CD8-positive, alpha-beta memory T cell (primary cell): ENCODE results near the gene P2RY4. TPM values are rescaled to one million over a fixed set of nuclear protein-coding genes. Genes with fewer than 3 reads are reported as not detected.
"Not testable (repeated sequence)": the region's sequence is repeated elsewhere in the genome, so short reads cannot be mapped to it uniquely, and the experiment has no call there.

Experiments
- CTCF ChIA-PET: fragments of 350-600 bp; sonication (Branson Sonifier 250); formaldehyde crosslinking; loops from one replicate; lab custom pipeline; 2021; ENCODE audit warnings: antibody characterized with exemption; lab: Charles Lee
- POLR2A ChIA-PET: fragments of 350-600 bp; sonication (Branson Sonifier 250); formaldehyde crosslinking; loops from one replicate; lab custom pipeline; 2021; ENCODE audit warnings: antibody characterized with exemption; lab: Charles Lee
- DNase-seq, 5 donors: peaks; one replicate each; pipeline versions ENCODE4 v3.0.0 to v3.0.0-alpha.2; 2020 to 2022; ENCODE audit warnings: mixed read lengths in 1 of 5
- H3K27ac ChIP-seq: one replicate; pipeline ENCODE4 v1.7.0; 2013; ENCODE audit warnings: low read depth, mild to moderate bottlenecking, low read length, moderate library complexity
- H3K27me3 ChIP-seq: 2 replicates; pipeline ENCODE4 v1.7.0; 2013; ENCODE audit warnings: low read length, mild to moderate bottlenecking; ENCODE audit not compliant: insufficient read depth, poor library complexity, severe bottlenecking
- H3K36me3 ChIP-seq: 2 replicates; pipeline ENCODE4 v1.7.0; 2013; ENCODE audit warnings: mild to moderate bottlenecking, low read length, moderate library complexity; ENCODE audit not compliant: insufficient read depth
- H3K4me1 ChIP-seq: 2 replicates; pipeline ENCODE4 v1.7.0; 2013; ENCODE audit warnings: mild to moderate bottlenecking, low read length, moderate library complexity; ENCODE audit not compliant: insufficient read depth
- H3K4me3 ChIP-seq: 2 replicates; pipeline ENCODE4 v1.7.0; 2013; ENCODE audit warnings: mild to moderate bottlenecking, low read length
- H3K9me3 ChIP-seq: 2 replicates; pipeline ENCODE4 v1.7.0; 2013; ENCODE audit warnings: mild to moderate bottlenecking, low read length
- H3K27ac Mint-ChIP-seq, 8 donors: one replicate each; pipeline ENCODE4 v1.8.0; 2020 to 2021; ENCODE audit warnings: mixed read lengths in 8 of 8, mild to moderate bottlenecking in 6 of 8, inconsistent platforms in 3 of 8, moderate library complexity in 3 of 8
- H3K27me3 Mint-ChIP-seq, 2 donors: one replicate each; pipeline ENCODE4 v1.8.0; 2020 to 2021; ENCODE audit warnings: mixed read lengths in 2 of 2, mild to moderate bottlenecking in 1 of 2, moderate library complexity in 1 of 2
- H3K36me3 Mint-ChIP-seq, 3 donors: one replicate each; pipeline ENCODE4 v1.8.0; 2020 to 2021; ENCODE audit warnings: mixed read lengths in 3 of 3, inconsistent platforms in 1 of 3, mild to moderate bottlenecking in 1 of 3
- H3K4me1 Mint-ChIP-seq, 3 donors: one replicate each; pipeline ENCODE4 v1.8.0; 2020 to 2021; ENCODE audit warnings: mixed read lengths in 3 of 3, inconsistent platforms in 1 of 3, mild to moderate bottlenecking in 1 of 3
- H3K4me3 Mint-ChIP-seq, 7 donors: one replicate each; pipeline ENCODE4 v1.8.0; 2020 to 2021; ENCODE audit warnings: mixed read lengths in 7 of 7, mild to moderate bottlenecking in 6 of 7, moderate library complexity in 4 of 7, inconsistent platforms in 2 of 7
- H3K9me3 Mint-ChIP-seq, 5 donors: one replicate each; pipeline ENCODE4 v1.8.0; 2020 to 2022; ENCODE audit warnings: mixed read lengths in 5 of 5, mild to moderate bottlenecking in 3 of 5, moderate library complexity in 2 of 5, inconsistent platforms in 1 of 5
- polyA plus RNA-seq: library from polyadenylated mRNA; unstranded; fragments of 300-500 nt; fragmentation: Illumina TruSeq; gene quantifications from one replicate; pipeline ENCODE4 v1.2.3, GENCODE V29; 2021
- total RNA-seq, 2 experiments: library from RNA; stranded (reverse); gene quantifications; one replicate each; pipeline ENCODE4 v1.2.3, GENCODE V29; 2021

P2RY4 gene
- total and polyA plus RNA-seq, 3 experiments from 2014 or later, result 0.18 TPM; not detected in 2

DNA sequence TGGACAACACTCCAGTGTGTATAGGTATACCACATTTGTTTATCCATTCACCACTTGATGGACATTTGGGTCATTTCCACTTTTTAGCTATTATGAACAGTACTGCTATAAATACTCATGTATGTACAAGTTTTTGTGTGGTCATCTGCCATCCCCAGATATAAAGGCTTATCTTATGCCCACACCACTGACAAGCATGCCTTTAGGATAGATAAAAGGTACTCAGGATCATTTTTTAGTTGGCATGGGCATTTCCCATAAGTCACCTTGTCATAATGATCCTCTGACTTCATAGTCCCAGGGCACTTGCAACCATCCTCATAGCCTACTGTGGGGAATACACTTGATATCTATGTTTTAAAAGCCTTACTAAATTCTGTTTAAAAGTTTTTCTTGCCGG lies 19.3 kb downstream of the P2RY4 start:
- CTCF ChIA-PET, result no interaction called here

GRCh38 chrX:70234355-70234754 lies 25.6 kb downstream of the P2RY4 start, which contains the start of gene AWAT1:
TSS of gene AWAT1 (plus strand) at chrX:70234655. CDS start at chrX:70234696, 41 bp downstream.
- CTCF ChIA-PET, result no interaction called here
- Histone ChIP-seq H3K4me1 (no peaks in the 10 kb centered on the region), H3K36me3 (no peaks in the 10 kb centered on the region), H3K27me3 (no peaks in the 10 kb centered on the region), H3K27ac (no peak within 1 kb of the TSS), H3K4me3 (no peak within 1 kb of the TSS), H3K9me3 (no peaks in the 10 kb centered on the region)
- Mint-ChIP-seq H3K27ac (peak within 1 kb of the TSS in 2 of 8 donors; percentile 28 to 61), H3K36me3 (no peaks in the 10 kb centered on the region), H3K27me3 (peaks cover 4 to 5% of the 10 kb centered on the region in 2 donors), H3K4me1 (peaks cover 0 to 5% (median 0%) of the 10 kb centered on the region in 3 donors), H3K9me3 (no peaks in the 10 kb centered on the region), H3K4me3 (no peak within 1 kb of the TSS)
- POLR2A ChIA-PET, result no interaction called here
- no peak for DNase-seq

More for the DNA sequence above, 19.3 kb downstream of the P2RY4 start:
- H3K9me3 Mint-ChIP-seq, result peaks cover 0 to 1% (median 0%) of the 10 kb centered on the region in 5 donors
- no peaks in the 10 kb centered on the region for H3K9me3 ChIP-seq
- H3K27me3 ChIP-seq, result no peaks in the 10 kb centered on the region
- H3K27me3 Mint-ChIP-seq, result peaks cover 0 to 7% of the 10 kb centered on the region in 2 donors
- no peak overlapping the region for H3K4me3 ChIP-seq
- no peaks in the 10 kb centered on the region for H3K36me3 ChIP-seq
- no peaks in the 10 kb centered on the region for H3K4me1 Mint-ChIP-seq
- no peak overlapping the region for H3K27ac Mint-ChIP-seq
- no peaks in the 10 kb centered on the region for H3K4me1 ChIP-seq
- DNase-seq, result no peak
- no peak overlapping the region for H3K4me3 Mint-ChIP-seq
- H3K36me3 Mint-ChIP-seq, result no peaks in the 10 kb centered on the region
- no peak overlapping the region for H3K27ac ChIP-seq
- POLR2A ChIA-PET, result no interaction called here

- POLR2A ChIA-PET, result no interaction called here
- no peaks in the 10 kb centered on the region for H3K9me3 ChIP-seq
- CTCF ChIA-PET, result no interaction called here
- DNase-seq, result no peak
- H3K4me1 ChIP-seq, result no peaks in the 10 kb centered on the region
- no peak overlapping the region for H3K27ac Mint-ChIP-seq
- no peak overlapping the region for H3K4me3 Mint-ChIP-seq
- peaks cover 0 to 5% of the 10 kb centered on the region in 2 donors for H3K27me3 Mint-ChIP-seq
- H3K27me3 ChIP-seq, result no peaks in the 10 kb centered on the region
- H3K4me3 ChIP-seq, result no peak overlapping the region
- peaks cover 0 to 5% (median 0%) of the 10 kb centered on the region in 3 donors for H3K4me1 Mint-ChIP-seq
- H3K36me3 Mint-ChIP-seq, result no peaks in the 10 kb centered on the region
- no peaks in the 10 kb centered on the region for H3K9me3 Mint-ChIP-seq
- H3K27ac ChIP-seq, result no peak overlapping the region
- H3K36me3 ChIP-seq, result no peaks in the 10 kb centered on the region
Measured at GRCh38 chrX:70231666-70232065, 28.3 kb downstream of the P2RY4 start.

DNA sequence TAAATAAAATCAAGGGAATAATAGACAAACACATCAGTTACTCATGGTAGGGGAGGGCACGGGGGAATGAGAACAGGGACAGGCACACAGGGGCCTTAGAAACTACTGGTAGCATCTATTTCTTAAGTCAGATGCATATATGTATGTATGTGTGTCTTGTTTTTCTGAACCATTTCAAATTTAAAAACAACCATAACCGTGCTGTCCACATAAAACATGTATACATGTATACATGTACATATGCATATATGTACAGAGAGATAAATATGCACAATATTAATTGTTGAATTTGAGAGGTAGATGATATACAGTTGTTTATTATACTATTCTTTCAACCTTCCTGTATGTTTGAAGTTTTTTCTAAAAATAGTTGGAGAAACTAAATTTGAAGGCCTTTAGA lies 33.3 kb downstream of the P2RY4 start:
- POLR2A ChIA-PET, result no interaction called here
- no peaks in the 10 kb centered on the region for H3K4me1 Mint-ChIP-seq
- no peak overlapping the region for H3K27ac Mint-ChIP-seq
- no peak overlapping the region for H3K4me3 Mint-ChIP-seq
- Histone ChIP-seq H3K36me3 (no peaks in the 10 kb centered on the region), H3K27ac (no peak overlapping the region), H3K4me1 (no peaks in the 10 kb centered on the region), H3K4me3 (no peak overlapping the region), H3K9me3 (no peaks in the 10 kb centered on the region), H3K27me3 (no peaks in the 10 kb centered on the region)
- H3K27me3 Mint-ChIP-seq, result peaks cover 0 to 4% of the 10 kb centered on the region in 2 donors
- no peaks in the 10 kb centered on the region for H3K9me3 Mint-ChIP-seq
- CTCF ChIA-PET, result no interaction called here
- DNase-seq, result no peak
- H3K36me3 Mint-ChIP-seq, result no peaks in the 10 kb centered on the region

- no peak overlapping the region for H3K4me3 Mint-ChIP-seq
- H3K36me3 Mint-ChIP-seq, result no peaks in the 10 kb centered on the region
- no peak overlapping the region for H3K4me3 ChIP-seq
- CTCF ChIA-PET, result no interaction called here
- no peaks in the 10 kb centered on the region for H3K36me3 ChIP-seq
- H3K27ac ChIP-seq, result no peak overlapping the region
- DNase-seq, result no peak
- no peaks in the 10 kb centered on the region for H3K9me3 ChIP-seq
- POLR2A ChIA-PET, result no interaction called here
- no peaks in the 10 kb centered on the region for H3K27me3 ChIP-seq
- H3K4me1 Mint-ChIP-seq, result no peaks in the 10 kb centered on the region
- H3K4me1 ChIP-seq, result no peaks in the 10 kb centered on the region
- H3K27me3 Mint-ChIP-seq, result peaks cover 0 to 5% of the 10 kb centered on the region in 2 donors
- no peak overlapping the region for H3K27ac Mint-ChIP-seq
- H3K9me3 Mint-ChIP-seq, result no peaks in the 10 kb centered on the region
Measured at GRCh38 chrX:70226048-70226447, 34.0 kb downstream of the P2RY4 start.

DNA sequence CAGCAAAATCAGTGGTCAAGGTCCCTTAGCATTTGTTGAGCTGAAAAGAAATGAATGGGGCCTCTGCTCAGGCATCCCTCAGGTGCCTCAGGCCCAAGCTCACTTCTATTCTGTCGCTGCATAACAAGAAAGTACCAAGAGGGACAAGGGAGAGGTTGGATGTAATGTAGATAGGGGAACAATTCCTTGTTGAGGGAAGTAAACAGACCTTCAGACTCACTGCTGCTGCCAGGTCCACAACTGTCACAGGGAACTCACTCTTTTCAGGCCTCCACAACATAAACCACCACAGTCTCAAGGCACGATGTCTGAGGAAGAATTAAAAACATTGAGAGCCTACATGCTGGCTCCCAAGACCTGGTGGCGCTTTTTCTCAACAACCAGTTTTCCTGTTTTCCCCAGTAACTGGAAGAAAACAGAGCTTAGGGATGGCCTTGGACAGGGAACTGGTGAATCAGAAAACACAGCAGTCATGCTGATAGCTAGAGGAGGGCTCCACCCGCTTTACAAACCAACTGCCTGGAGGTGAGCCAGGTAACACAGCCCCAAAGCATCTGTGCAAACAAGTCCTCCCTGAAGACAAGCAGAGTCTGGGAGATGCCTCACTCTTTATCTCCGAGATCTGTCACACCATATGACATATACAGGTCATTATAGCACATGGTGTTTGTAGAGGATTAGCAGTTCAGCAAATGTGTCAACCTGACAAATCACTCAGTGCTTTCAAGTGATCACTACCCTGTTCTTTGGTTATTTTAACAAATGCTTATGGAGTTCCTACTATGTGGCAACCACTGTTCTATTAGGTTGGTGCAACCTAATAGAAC lies 39.9 kb downstream of the P2RY4 start:
- H3K4me1 Mint-ChIP-seq, result peaks cover 0 to 3% (median 0%) of the 10 kb centered on the region in 3 donors
- Histone ChIP-seq H3K4me1 (no peaks in the 10 kb centered on the region), H3K36me3 (no peaks in the 10 kb centered on the region), H3K4me3 (no peak overlapping the region), H3K27me3 (no peaks in the 10 kb centered on the region), H3K9me3 (no peaks in the 10 kb centered on the region), H3K27ac (no peak overlapping the region)
- H3K36me3 Mint-ChIP-seq, result no peaks in the 10 kb centered on the region
- POLR2A ChIA-PET, result no interaction called here
- no peak overlapping the region for H3K4me3 Mint-ChIP-seq
- DNase-seq, result no peak
- CTCF ChIA-PET, result no interaction called here
- no peaks in the 10 kb centered on the region for H3K9me3 Mint-ChIP-seq
- peak overlapping the region in 2 of 8 donors; percentile 2 to 13 for H3K27ac Mint-ChIP-seq
- H3K27me3 Mint-ChIP-seq, result peaks cover 0 to 6% of the 10 kb centered on the region in 2 donors

- H3K4me1 Mint-ChIP-seq, POLR2A ChIA-PET, H3K27me3 ChIP-seq, H3K4me3 ChIP-seq, H3K4me3 Mint-ChIP-seq, H3K36me3 Mint-ChIP-seq, H3K9me3 ChIP-seq, CTCF ChIA-PET, H3K36me3 ChIP-seq, H3K9me3 Mint-ChIP-seq, H3K27ac ChIP-seq, H3K4me1 ChIP-seq, H3K27ac Mint-ChIP-seq, DNase-seq: not testable (repeated sequence)
- peaks cover 4 to 11% of the 10 kb centered on the region in 2 donors for H3K27me3 Mint-ChIP-seq
Measured at GRCh38 chrX:70209570-70209969, 50.4 kb downstream of the P2RY4 start.

- Histone ChIP-seq H3K36me3 (no peaks in the 10 kb centered on the region), H3K27ac (no peak overlapping the region), H3K27me3 (no peaks in the 10 kb centered on the region), H3K4me3 (no peak overlapping the region), H3K9me3 (no peaks in the 10 kb centered on the region), H3K4me1 (no peaks in the 10 kb centered on the region)
- H3K4me3 Mint-ChIP-seq, result no peak overlapping the region
- no peaks in the 10 kb centered on the region for H3K4me1 Mint-ChIP-seq
- H3K36me3 Mint-ChIP-seq, result no peaks in the 10 kb centered on the region
- no peak for DNase-seq
- H3K27me3 Mint-ChIP-seq, result peaks cover 4 to 17% of the 10 kb centered on the region in 2 donors
- peak overlapping the region in 1 of 8 donors; percentile 56 for H3K27ac Mint-ChIP-seq
- peaks cover 0 to 4% (median 0%) of the 10 kb centered on the region in 5 donors for H3K9me3 Mint-ChIP-seq
- ChIA-PET POLR2A (no interaction called here), CTCF (no interaction called here)
Measured at GRCh38 chrX:70208479-70208878, 51.5 kb downstream of the P2RY4 start.
